Loucy (cell line): Measurements from ENCODE around the gene ZRANB2.

Experiments used
- H2AFZ ChIP-seq: fragments of 200-600 bp; sonication (generic); 2 replicates; pipeline ENCODE4 v1.6.0; 2016; ENCODE audit warnings: antibody characterized with exemption, mild to moderate bottlenecking, low read length, moderate library complexity
- H3F3A ChIP-seq: fragments of 200-600 bp; 2 replicates; pipeline ENCODE4 v1.6.0; 2016; ENCODE audit warnings: antibody characterized with exemption, low read depth, mild to moderate bottlenecking
- H3K27me3 ChIP-seq: fragments of 200-600 bp; sonication (generic); 2 replicates; pipeline ENCODE4 v1.6.1; 2014; ENCODE audit warnings: low read length, mild to moderate bottlenecking; ENCODE audit not compliant: insufficient read depth, poor library complexity, severe bottlenecking
- H3K36me3 ChIP-seq: fragments of 200-600 bp; sonication (generic); 2 replicates; pipeline ENCODE4 v1.6.1; 2016; ENCODE audit warnings: low read length; ENCODE audit not compliant: insufficient read depth
- H3K4me1 ChIP-seq: fragments of 200-600 bp; sonication (generic); 2 replicates; pipeline ENCODE4 v1.5.1; 2014; ENCODE audit warnings: low read length, mild to moderate bottlenecking; ENCODE audit not compliant: insufficient read depth, poor library complexity, severe bottlenecking
- H3K4me2 ChIP-seq: fragments of 200-600 bp; sonication (generic); 2 replicates; pipeline ENCODE4 v1.6.0; 2014; ENCODE audit warnings: antibody characterized with exemption, low read length, low read depth, mild to moderate bottlenecking; ENCODE audit not compliant: poor library complexity, severe bottlenecking
- H3K4me3 ChIP-seq: fragments of 200-600 bp; sonication (generic); 2 replicates; pipeline ENCODE4 v1.5.1; 2014; ENCODE audit warnings: low read length, mild to moderate bottlenecking, mixed read lengths; ENCODE audit not compliant: poor library complexity, severe bottlenecking
- H3K79me2 ChIP-seq: fragments of 200-600 bp; sonication (generic); 2 replicates; pipeline ENCODE4 v1.6.1; 2014; ENCODE audit warnings: low read length; ENCODE audit not compliant: insufficient read depth
- H3K9ac ChIP-seq: fragments of 200-600 bp; sonication (generic); 2 replicates; pipeline ENCODE4 v1.6.0; 2014; ENCODE audit warnings: mild to moderate bottlenecking, low read depth, low read length, moderate library complexity; ENCODE audit not compliant: poor library complexity, severe bottlenecking
- H3K9me2 ChIP-seq: fragments of 200-600 bp; sonication (generic); replicated peaks from 2 replicates; pipeline ENCODE4 v1.6.1; 2016; ENCODE audit warnings: low read depth, low read length, mixed read lengths
- H3K9me3 ChIP-seq: fragments of 200-600 bp; sonication (generic); 2 replicates; pipeline ENCODE4 v1.6.1; 2014; ENCODE audit warnings: mild to moderate bottlenecking, antibody characterized with exemption, low read length, low read depth; ENCODE audit not compliant: insufficient read depth
- H4K20me1 ChIP-seq: fragments of 200-600 bp; sonication (generic); 2 replicates; pipeline ENCODE4 v1.6.0; 2014; ENCODE audit warnings: antibody characterized with exemption, low read length, mild to moderate bottlenecking; ENCODE audit not compliant: insufficient read depth, poor library complexity, severe bottlenecking
- CTCF ChIP-seq: fragments of 200-600 bp; sonication (generic); conservative IDR thresholded peaks from 2 replicates; pipeline ENCODE4 v1.5.1; 2014; ENCODE audit warnings: mild to moderate bottlenecking, antibody characterized with exemption, low read length
- EZH2phosphoT487 ChIP-seq: fragments of 200-600 bp; IDR thresholded peaks from 2 replicates; pipeline ENCODE4 v1.6.1; 2018; ENCODE audit warnings: antibody characterized with exemption, mild to moderate bottlenecking, moderate library complexity, borderline replicate concordance

ZRANB2 gene

GRCh38 chr1:71030026-71030425, 50.8 kb downstream of the ZRANB2 start:
- Histone ChIP-seq H4K20me1 (peaks cover 3% of the 10 kb centered on the region), H3K4me2 (no peak overlapping the region), H3K79me2 (no peaks in the 10 kb centered on the region), H3K36me3 (no peaks in the 10 kb centered on the region), H3K9ac (no peak overlapping the region), H2AFZ (no peak overlapping the region), H3K4me1 (no peaks in the 10 kb centered on the region), H3K4me3 (no peak overlapping the region), H3K9me2 (no peaks in the 10 kb centered on the region), H3K27me3 (no peaks in the 10 kb centered on the region), H3F3A (no peaks in the 10 kb centered on the region), H3K9me3 (no peaks in the 10 kb centered on the region)
- TF ChIP-seq EZH2phosphoT487 (no peak), CTCF (no peak)

- H3K4me2 ChIP-seq: no peak overlapping the region
- H3K27me3 ChIP-seq: no peaks in the 10 kb centered on the region
- TF ChIP-seq CTCF (no peak), EZH2phosphoT487 (no peak)
- no peak overlapping the region for H2AFZ ChIP-seq
- no peaks in the 10 kb centered on the region for H3F3A ChIP-seq
- H3K9me3 ChIP-seq: no peaks in the 10 kb centered on the region
- no peaks in the 10 kb centered on the region for H3K9me2 ChIP-seq
- H3K4me3 ChIP-seq: no peak overlapping the region
- H4K20me1 ChIP-seq: peaks cover 3% of the 10 kb centered on the region
- no peak overlapping the region for H3K9ac ChIP-seq
- no peaks in the 10 kb centered on the region for H3K79me2 ChIP-seq
- no peaks in the 10 kb centered on the region for H3K4me1 ChIP-seq
- no peaks in the 10 kb centered on the region for H3K36me3 ChIP-seq
These were observed 51.9 kb downstream of the ZRANB2 start for GRCh38 chr1:71028981-71029380.

DNA sequence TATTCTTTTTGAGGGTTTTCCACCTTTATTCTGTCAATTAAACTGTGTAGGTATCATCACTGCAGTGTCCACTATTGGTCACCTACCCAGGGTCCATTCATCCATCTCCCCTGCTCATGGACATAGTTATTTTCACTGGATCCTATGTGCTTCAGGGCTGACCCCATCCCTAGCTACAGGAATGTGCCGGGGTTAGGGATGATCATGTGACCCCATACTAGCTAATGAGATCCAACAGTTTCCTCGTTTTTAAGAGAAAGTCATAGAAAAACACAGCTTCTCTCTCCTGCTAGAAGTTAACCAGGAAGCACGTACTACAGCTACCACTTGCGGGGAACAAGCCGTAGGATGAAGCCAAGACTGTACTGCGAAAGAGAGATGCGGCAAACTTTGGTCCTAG, 52.8 kb downstream of the ZRANB2 start:
- no peaks in the 10 kb centered on the region for H3K79me2 ChIP-seq
- H2AFZ ChIP-seq: no peak overlapping the region
- H3K9ac ChIP-seq: no peak overlapping the region
- no peak for TF ChIP-seq EZH2phosphoT487
- no peak for TF ChIP-seq CTCF
- no peak overlapping the region for H3K4me2 ChIP-seq
- no peaks in the 10 kb centered on the region for H3K9me2 ChIP-seq
- H4K20me1 ChIP-seq: peaks cover 3% of the 10 kb centered on the region
- no peaks in the 10 kb centered on the region for H3F3A ChIP-seq
- no peak overlapping the region for H3K4me3 ChIP-seq
- H3K36me3 ChIP-seq: no peaks in the 10 kb centered on the region
- H3K9me3 ChIP-seq: no peaks in the 10 kb centered on the region
- no peaks in the 10 kb centered on the region for H3K27me3 ChIP-seq
- no peaks in the 10 kb centered on the region for H3K4me1 ChIP-seq
